HepG2 (cell line): ENCODE results near the gene ARHGAP12.
"Not testable (repeated sequence)": the region's sequence is repeated elsewhere in the genome, so short reads cannot be mapped to it uniquely, and the experiment has no call there.

Experiments used
- ESRRA ChIP-seq: sonication (generic); formaldehyde crosslinking; IDR thresholded peaks from 2 replicates; pipeline ENCODE4 v1.5.1; 2020; ENCODE audit warnings: mild to moderate bottlenecking, low read depth, missing genetic modification reagents
- EZH2 ChIP-seq: conservative IDR thresholded peaks from 2 replicates; pipeline ENCODE4 v1.6.1; 2012; ENCODE audit warnings: mild to moderate bottlenecking, low read depth, low read length, moderate library complexity
- GABPA ChIP-seq, 2 experiments: IDR thresholded peaks; 2 replicates each; pipeline ENCODE4 v1.6.1; 2011 to 2016; ENCODE audit warnings: low read depth in 2 of 2, low read length in 1 of 2, missing biosample characterization in 1 of 2, missing genetic modification characterization in 1 of 2
- KLF11 ChIP-seq: IDR thresholded peaks from 2 replicates; pipeline ENCODE4 v1.6.1; 2016; ENCODE audit warnings: missing compliant biosample characterization
- MAZ ChIP-seq, 2 experiments: sonication (generic) in 1 of 2; formaldehyde crosslinking in 1 of 2; IDR thresholded peaks; 2 replicates each; pipeline versions ENCODE4 v1.5.0 to v1.6.1; 2012 to 2020; ENCODE audit warnings: low read depth in 2 of 2, mild to moderate bottlenecking in 2 of 2, borderline replicate concordance in 1 of 2, improper control_type of control experiment in 1 of 2, low read length in 1 of 2, missing genetic modification reagents in 1 of 2, moderate library complexity in 1 of 2
- MXI1 ChIP-seq: IDR thresholded peaks from 3 replicates; pipeline ENCODE4 v1.6.1; 2012; ENCODE audit warnings: low read depth, low read length, inconsistent platforms, borderline replicate concordance
- NONO ChIP-seq, 2 experiments: fragments of 450-650 bp in 1 of 2; sonication (generic) in 1 of 2; formaldehyde crosslinking in 1 of 2; IDR thresholded peaks in 1 of 2; conservative IDR thresholded peaks in 1 of 2; 2 replicates each; pipeline versions ENCODE4 v1.6.1 to v1.8.0; 2017 to 2022; ENCODE audit warnings: mild to moderate bottlenecking in 1 of 2, missing genetic modification reagents in 1 of 2, moderate library complexity in 1 of 2
- NR1H2 ChIP-seq: sonication (generic); formaldehyde crosslinking; IDR thresholded peaks from 2 replicates; pipeline ENCODE4 v1.8.1; 2022; ENCODE audit warnings: low read depth, missing genetic modification reagents, borderline replicate concordance
- RAD21 ChIP-seq: fragments of 450-650 bp; formaldehyde crosslinking; IDR thresholded peaks from 2 replicates; pipeline ENCODE4 v1.5.0; 2020; ENCODE audit warnings: mild to moderate bottlenecking
- U2AF2 ChIP-seq: fragments of 200-400 bp; formaldehyde crosslinking; IDR thresholded peaks from 2 replicates; pipeline ENCODE4 v1.6.1; 2017; ENCODE audit warnings: low read depth, mild to moderate bottlenecking, low read length
- ZNF230 ChIP-seq: sonication (generic); formaldehyde crosslinking; IDR thresholded peaks from 2 replicates; pipeline ENCODE4 v1.4.0; 2020; ENCODE audit warnings: mild to moderate bottlenecking, missing genetic modification reagents
- TF ChIP-seq, protein P1 (sequence below): IDR thresholded peaks from 2 replicates; pipeline ENCODE4 v1.6.1; 2012; ENCODE audit warnings: inconsistent platforms
- TF ChIP-seq, protein P2 (sequence below): sonication (generic); formaldehyde crosslinking; IDR thresholded peaks from 2 replicates; pipeline ENCODE4 v1.5.0; 2020; ENCODE audit warnings: mild to moderate bottlenecking, missing genetic modification reagents, moderate library complexity
- TF ChIP-seq, protein P3 (sequence below): IDR thresholded peaks from 2 replicates; pipeline ENCODE4 v1.6.1; 2016; ENCODE audit warnings: missing genetic modification reagents, missing compliant biosample characterization

DNA sequence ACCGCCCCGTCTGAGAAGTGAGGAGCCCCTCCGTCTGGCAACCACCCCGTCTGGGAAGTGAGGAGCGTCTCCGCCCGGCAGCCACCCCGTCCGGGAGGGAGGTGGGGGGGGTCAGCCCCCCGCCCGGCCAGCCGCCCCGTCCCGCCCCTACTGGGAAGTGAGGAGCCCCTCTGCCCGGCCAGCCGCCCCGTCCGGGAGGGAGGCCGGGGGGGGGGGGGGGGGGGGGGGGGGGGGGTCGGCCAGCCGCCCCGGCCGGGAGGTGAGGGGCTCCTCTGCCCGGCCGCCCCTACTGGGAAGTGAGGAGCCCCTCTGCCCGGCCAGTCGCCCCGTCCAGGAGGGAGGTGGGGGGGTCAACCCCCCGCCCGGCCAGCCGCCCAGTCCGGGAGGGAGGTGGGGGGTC is 41.2 kb upstream of the ARHGAP12 start:
- TF ChIP-seq KLF11; U2AF2; NR1H2 (CRISPR knock-in tag); EZH2; MXI1; ZNF230 (CRISPR knock-in tag); RAD21 (CRISPR knock-in tag); MAZ (IDR thresholded peaks at IDR 0.05; ENCODE audit: borderline replicate concordance, low read depth, low read length); MAZ (CRISPR knock-in tag; IDR thresholded peaks at IDR 0.05; ENCODE audit: low read depth); NONO (IDR thresholded peaks at IDR 0.05); NONO (CRISPR knock-in tag; conservative IDR thresholded peaks at IDR 0.05); ESRRA (CRISPR knock-in tag); GABPA (IDR thresholded peaks at IDR 0.05; ENCODE audit: low read depth, low read length); GABPA (CRISPR knock-in tag; IDR thresholded peaks at IDR 0.05; ENCODE audit: low read depth): not testable (repeated sequence)
- TF ChIP-seq, protein P1, sequence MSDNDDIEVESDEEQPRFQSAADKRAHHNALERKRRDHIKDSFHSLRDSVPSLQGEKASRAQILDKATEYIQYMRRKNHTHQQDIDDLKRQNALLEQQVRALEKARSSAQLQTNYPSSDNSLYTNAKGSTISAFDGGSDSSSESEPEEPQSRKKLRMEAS = not testable (repeated sequence)
- TF ChIP-seq, protein P2, sequence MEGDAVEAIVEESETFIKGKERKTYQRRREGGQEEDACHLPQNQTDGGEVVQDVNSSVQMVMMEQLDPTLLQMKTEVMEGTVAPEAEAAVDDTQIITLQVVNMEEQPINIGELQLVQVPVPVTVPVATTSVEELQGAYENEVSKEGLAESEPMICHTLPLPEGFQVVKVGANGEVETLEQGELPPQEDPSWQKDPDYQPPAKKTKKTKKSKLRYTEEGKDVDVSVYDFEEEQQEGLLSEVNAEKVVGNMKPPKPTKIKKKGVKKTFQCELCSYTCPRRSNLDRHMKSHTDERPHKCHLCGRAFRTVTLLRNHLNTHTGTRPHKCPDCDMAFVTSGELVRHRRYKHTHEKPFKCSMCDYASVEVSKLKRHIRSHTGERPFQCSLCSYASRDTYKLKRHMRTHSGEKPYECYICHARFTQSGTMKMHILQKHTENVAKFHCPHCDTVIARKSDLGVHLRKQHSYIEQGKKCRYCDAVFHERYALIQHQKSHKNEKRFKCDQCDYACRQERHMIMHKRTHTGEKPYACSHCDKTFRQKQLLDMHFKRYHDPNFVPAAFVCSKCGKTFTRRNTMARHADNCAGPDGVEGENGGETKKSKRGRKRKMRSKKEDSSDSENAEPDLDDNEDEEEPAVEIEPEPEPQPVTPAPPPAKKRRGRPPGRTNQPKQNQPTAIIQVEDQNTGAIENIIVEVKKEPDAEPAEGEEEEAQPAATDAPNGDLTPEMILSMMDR (CRISPR knock-in tag) = not testable (repeated sequence)
- TF ChIP-seq, protein P3, sequence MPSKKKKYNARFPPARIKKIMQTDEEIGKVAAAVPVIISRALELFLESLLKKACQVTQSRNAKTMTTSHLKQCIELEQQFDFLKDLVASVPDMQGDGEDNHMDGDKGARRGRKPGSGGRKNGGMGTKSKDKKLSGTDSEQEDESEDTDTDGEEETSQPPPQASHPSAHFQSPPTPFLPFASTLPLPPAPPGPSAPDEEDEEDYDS = not testable (repeated sequence)
